GM12892 (cell line): Measurements from ENCODE around the gene CHST11.

Experiments used
- POLR2A ChIP-seq: IDR thresholded peaks from 2 replicates; pipeline ENCODE4 v1.6.1; 2011; ENCODE audit warnings: low read depth, low read length, control low read depth
- POLR2AphosphoS5 ChIP-seq: IDR thresholded peaks from 2 replicates; pipeline ENCODE4 v1.6.1; 2011; ENCODE audit warnings: low read depth, low read length, control low read depth
- TAF1 ChIP-seq: IDR thresholded peaks from 2 replicates; pipeline ENCODE4 v1.6.1; 2011; ENCODE audit warnings: low read depth, mild to moderate bottlenecking, control low read depth, low read length, borderline replicate concordance

DNA sequence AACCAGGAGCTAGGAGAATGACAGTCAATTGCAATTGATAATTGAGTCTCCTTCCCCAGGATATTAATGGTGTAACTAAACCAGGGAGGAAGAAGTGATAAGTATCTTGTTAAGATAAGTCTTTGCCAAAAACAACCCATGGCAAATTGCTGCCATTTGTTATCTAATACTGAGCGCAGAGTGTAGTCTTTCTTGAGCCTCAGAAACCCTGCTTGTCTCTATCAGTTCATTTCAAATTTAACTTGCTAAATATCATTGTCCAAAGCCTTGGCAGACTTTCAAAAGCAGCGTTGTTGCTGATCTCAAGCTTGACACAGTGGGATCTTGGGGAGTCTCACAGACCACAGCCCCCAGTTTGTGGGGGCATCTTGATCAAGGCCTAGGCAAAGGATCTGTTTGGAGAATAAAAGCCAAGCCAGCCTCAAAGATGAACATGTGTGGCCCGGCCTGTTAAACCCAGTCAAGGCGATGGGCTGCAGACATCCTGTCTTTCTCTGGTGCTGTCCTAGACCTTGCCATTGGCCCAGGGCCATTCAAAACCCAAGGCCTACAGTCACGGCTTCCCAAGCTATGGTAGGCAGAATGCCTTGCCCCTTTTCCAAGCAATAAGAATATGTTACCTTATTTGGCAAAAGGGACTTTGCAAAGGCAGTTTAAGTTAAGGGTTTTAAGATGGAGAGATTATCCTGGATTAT is 164.2 kb downstream of the CHST11 start:
- TF ChIP-seq TAF1 (no peak), POLR2A (no peak), POLR2AphosphoS5 (no peak)
